Stimulated activated CD4-positive, alpha-beta T cell treated with anti-CD3 and anti-CD28 coated beads, Interleukin-12 subunit alpha, Interleukin-12 subunit beta, amount 100 ng/mL, for 4 hours (primary cell): Measurements from ENCODE around the gene RPS6KA2.

Experiments
- DNase-seq: peaks from one replicate; pipeline ENCODE4 v3.0.0-alpha.2; 2020

RPS6KA2 gene

GRCh38 chr6:166612471-166612881 is 14.6 kb downstream of the RPS6KA2 start:
- no peak for DNase-seq

- no peak for DNase-seq
Observed at GRCh38 chr6:166611631-166612030, 15.4 kb downstream of the RPS6KA2 start.

- no peak for DNase-seq
Observed at GRCh38 chr6:166610069-166610468, 17.0 kb downstream of the RPS6KA2 start.

GRCh38 chr6:166608774-166609173 is 18.3 kb downstream of the RPS6KA2 start:
- DNase-seq, result no peak

GRCh38 chr6:166605752-166606151 is 21.3 kb downstream of the RPS6KA2 start:
- DNase-seq, result no peak

GRCh38 chr6:166604911-166605310 is 22.1 kb downstream of the RPS6KA2 start:
- DNase-seq, result no peak

- DNase-seq, result no peak
Observed at GRCh38 chr6:166604328-166604727, 22.7 kb downstream of the RPS6KA2 start.

GRCh38 chr6:166603043-166603690 is 23.9 kb downstream of the RPS6KA2 start:
- no peak for DNase-seq

- DNase-seq, result no peak
Observed at GRCh38 chr6:166601956-166602355, 25.1 kb downstream of the RPS6KA2 start.

GRCh38 chr6:166600931-166601330 is 26.1 kb downstream of the RPS6KA2 start:
- DNase-seq, result no peak

GRCh38 chr6:166599205-166599604 is 27.8 kb downstream of the RPS6KA2 start:
- DNase-seq, result no peak

GRCh38 chr6:166598441-166599138 is 28.5 kb downstream of the RPS6KA2 start:
- no peak for DNase-seq

GRCh38 chr6:166597711-166598440 is 29.2 kb downstream of the RPS6KA2 start:
- DNase-seq, result no peak

- no peak for DNase-seq
Observed at GRCh38 chr6:166596776-166597507, 30.1 kb downstream of the RPS6KA2 start.

- no peak for DNase-seq
Observed at GRCh38 chr6:166595949-166596348, 31.1 kb downstream of the RPS6KA2 start.

GRCh38 chr6:166595061-166595780 is 31.8 kb downstream of the RPS6KA2 start:
- DNase-seq, result no peak

- DNase-seq, result no peak
Observed at GRCh38 chr6:166592821-166593220, 34.2 kb downstream of the RPS6KA2 start.

GRCh38 chr6:166591961-166592520 is 35.0 kb downstream of the RPS6KA2 start:
- no peak for DNase-seq

GRCh38 chr6:166591026-166591425 is 36.0 kb downstream of the RPS6KA2 start:
- DNase-seq, result no peak

- DNase-seq, result no peak
Observed at GRCh38 chr6:166589786-166590574, 37.1 kb downstream of the RPS6KA2 start.

- no peak for DNase-seq
Observed at GRCh38 chr6:166589337-166589731, 37.7 kb downstream of the RPS6KA2 start.
